ENCODE results near the gene CLTCL1.

Gene CLTCL1

DNA sequence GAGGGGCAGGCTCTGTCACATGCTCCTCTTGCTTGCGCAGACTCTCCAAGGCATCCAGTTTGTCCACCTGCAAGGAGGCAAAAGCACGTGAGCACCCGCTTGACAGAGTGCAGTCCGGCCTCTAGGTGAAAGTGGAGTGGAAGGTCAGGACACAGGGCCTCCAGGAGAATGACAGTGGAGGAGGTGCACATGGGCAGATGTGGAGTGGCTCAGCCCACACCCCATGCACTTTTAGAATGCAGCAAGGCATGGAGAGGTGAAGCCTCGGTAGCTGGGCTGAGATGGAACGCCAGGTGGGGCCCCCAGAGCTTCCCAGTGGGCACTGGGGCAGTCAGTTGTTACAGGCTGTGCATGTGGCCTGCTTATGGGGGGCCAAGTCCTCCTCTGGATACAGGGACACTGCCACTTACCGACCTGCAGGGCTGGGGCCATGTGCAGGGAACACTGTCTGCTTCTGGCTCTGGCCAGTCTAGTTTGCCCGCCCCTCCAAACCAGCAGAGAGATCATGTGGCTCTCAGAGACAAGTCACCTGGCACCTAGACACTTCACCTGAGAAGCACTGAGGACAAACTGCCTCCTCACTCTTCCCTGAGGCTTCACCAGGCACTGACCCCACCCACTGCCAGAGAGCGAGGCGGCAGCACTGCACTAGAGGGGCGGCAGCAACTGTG lies 110.6 kb downstream of the CLTCL1 start:
- H3K27ac Mint-ChIP-seq = no peak overlapping the region
- H3K36me3 Mint-ChIP-seq (ENCODE audit: low read depth) = no peaks in the 10 kb centered on the region
- H3K4me3 Mint-ChIP-seq = no peak overlapping the region
- peaks cover 3% of the 10 kb centered on the region for H3K27me3 Mint-ChIP-seq (ENCODE audit: low read depth, poor library complexity)
- H3K9me3 Mint-ChIP-seq = no peaks in the 10 kb centered on the region
- TF ChIP-seq, protein P1, sequence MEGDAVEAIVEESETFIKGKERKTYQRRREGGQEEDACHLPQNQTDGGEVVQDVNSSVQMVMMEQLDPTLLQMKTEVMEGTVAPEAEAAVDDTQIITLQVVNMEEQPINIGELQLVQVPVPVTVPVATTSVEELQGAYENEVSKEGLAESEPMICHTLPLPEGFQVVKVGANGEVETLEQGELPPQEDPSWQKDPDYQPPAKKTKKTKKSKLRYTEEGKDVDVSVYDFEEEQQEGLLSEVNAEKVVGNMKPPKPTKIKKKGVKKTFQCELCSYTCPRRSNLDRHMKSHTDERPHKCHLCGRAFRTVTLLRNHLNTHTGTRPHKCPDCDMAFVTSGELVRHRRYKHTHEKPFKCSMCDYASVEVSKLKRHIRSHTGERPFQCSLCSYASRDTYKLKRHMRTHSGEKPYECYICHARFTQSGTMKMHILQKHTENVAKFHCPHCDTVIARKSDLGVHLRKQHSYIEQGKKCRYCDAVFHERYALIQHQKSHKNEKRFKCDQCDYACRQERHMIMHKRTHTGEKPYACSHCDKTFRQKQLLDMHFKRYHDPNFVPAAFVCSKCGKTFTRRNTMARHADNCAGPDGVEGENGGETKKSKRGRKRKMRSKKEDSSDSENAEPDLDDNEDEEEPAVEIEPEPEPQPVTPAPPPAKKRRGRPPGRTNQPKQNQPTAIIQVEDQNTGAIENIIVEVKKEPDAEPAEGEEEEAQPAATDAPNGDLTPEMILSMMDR (IDR thresholded peaks at IDR 0.05) = no peak
- peaks cover 28% of the 10 kb centered on the region for H3K4me1 Mint-ChIP-seq
- DNase-seq = no peak

DNA sequence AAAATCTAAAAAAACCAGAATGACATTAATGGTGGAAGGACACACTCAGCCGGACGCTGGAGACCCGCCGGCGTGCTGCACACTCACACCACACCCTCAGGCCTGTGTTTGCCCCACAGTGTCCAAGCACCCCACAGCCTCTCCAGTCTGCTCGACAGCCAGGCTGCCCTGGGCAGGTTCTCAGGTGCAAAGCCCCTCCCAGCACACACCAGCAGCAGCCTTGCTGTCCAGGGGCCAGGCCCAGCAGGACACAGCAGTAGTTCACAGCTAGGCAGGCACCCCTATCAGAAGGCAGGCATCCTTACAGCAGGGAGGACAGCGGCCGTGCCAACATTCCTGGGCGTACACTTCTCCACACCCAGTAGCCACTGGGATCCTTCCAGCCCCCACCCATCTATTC lies 111.3 kb downstream of the CLTCL1 start:
- no peaks in the 10 kb centered on the region for H3K36me3 Mint-ChIP-seq (ENCODE audit: low read depth)
- DNase-seq = no peak
- peaks cover 3% of the 10 kb centered on the region for H3K27me3 Mint-ChIP-seq (ENCODE audit: low read depth, poor library complexity)
- peaks cover 32% of the 10 kb centered on the region for H3K4me1 Mint-ChIP-seq
- no peak overlapping the region for H3K4me3 Mint-ChIP-seq
- TF ChIP-seq, protein P1 (IDR thresholded peaks at IDR 0.05) = no peak
- H3K27ac Mint-ChIP-seq = no peak overlapping the region
- no peaks in the 10 kb centered on the region for H3K9me3 Mint-ChIP-seq

DNA sequence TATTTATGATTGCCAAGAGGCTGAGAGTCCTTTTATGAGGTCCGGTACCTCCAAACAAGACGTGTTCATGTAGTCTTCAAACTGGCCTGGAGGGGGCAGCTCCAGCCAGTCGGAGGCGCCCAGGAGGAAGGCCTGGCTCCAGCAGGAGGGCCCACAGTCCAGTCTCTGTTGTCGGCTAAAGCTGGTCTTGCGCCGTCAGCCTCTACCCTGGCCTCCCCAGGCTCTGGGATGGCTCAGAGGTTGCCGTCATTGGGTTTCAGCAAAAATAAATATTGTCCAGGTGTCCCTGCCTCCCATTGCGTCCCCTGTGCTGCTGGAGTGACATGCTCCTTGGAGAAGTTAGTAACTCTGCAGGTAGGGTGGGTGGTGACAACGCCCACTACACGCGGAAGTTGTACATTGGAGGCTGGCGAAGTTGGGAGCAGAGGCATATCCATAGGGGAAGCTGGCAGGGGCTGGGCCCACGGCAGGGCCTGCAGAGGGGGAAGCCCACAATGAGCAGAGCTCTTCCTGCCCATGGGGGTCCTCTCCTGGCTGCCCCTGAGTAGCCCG lies 111.9 kb downstream of the CLTCL1 start:
- Mint-ChIP-seq H3K27ac (peak overlapping the region; percentile 71), H3K4me1 (peaks cover 29% of the 10 kb centered on the region), H3K4me3 (peak overlapping the region; percentile 87), H3K36me3 (ENCODE audit: low read depth) (no peaks in the 10 kb centered on the region), H3K9me3 (no peaks in the 10 kb centered on the region), H3K27me3 (ENCODE audit: low read depth, poor library complexity) (peaks cover 3% of the 10 kb centered on the region)
- TF ChIP-seq, protein P1 (IDR thresholded peaks at IDR 0.05) = peak; percentile 72
- DNase-seq = peak; percentile 73

GRCh38 chr22:19178657-19179496 lies 112.6 kb downstream of the CLTCL1 start, which contains the start of gene SLC25A1:
TSS of gene SLC25A1 (minus strand) at chr22:19178736. CDS start at chr22:19178673, 63 bp downstream.
- H3K36me3 Mint-ChIP-seq (ENCODE audit: low read depth) = no peaks in the 10 kb centered on the region
- TF ChIP-seq, protein P1 (IDR thresholded peaks at IDR 0.05) = no peak
- peak within 1 kb of the TSS; percentile 71 for H3K27ac Mint-ChIP-seq
- peak within 1 kb of the TSS; percentile 87 for H3K4me3 Mint-ChIP-seq
- peak; percentile 91 for DNase-seq
- H3K27me3 Mint-ChIP-seq (ENCODE audit: low read depth, poor library complexity) = peaks cover 3% of the 10 kb centered on the region
- no peaks in the 10 kb centered on the region for H3K9me3 Mint-ChIP-seq
- H3K4me1 Mint-ChIP-seq = peaks cover 31% of the 10 kb centered on the region

DNA sequence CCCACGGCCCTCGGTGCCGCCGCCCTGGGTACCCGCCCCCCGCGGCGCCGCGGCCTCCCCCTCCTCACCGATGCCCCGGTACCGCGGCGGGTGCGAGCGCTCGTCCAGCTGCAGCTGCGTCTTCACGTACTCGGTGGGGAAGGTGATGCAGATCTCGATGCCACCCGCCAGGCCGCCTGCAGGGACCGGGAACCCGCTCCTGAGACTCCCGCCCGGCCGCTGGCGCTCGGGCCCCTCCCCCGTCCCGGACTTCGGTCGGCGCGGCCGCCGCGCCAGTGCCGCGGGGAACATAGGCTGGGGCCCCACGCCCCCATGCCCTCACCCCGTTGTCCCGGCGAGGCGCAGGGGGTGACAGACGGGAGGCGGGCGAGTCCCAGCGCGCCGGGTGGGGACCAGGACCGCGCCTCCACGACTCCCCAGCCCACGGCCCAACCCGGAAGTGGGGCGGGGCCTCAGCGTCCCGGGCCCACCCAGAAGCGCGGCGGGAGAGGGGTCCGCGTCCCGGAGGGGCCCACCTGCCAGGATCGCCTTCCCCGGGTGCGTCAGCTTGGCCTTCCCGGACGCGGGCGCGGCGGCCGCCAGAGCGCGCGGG lies 113.4 kb downstream of the CLTCL1 start:
- TF ChIP-seq, protein P1 (IDR thresholded peaks at IDR 0.05) = no peak
- no peak overlapping the region for H3K27ac Mint-ChIP-seq
- peak overlapping the region; percentile 79 for H3K4me3 Mint-ChIP-seq
- peaks cover 37% of the 10 kb centered on the region for H3K4me1 Mint-ChIP-seq
- peak; percentile 73 for DNase-seq
- H3K9me3 Mint-ChIP-seq = no peaks in the 10 kb centered on the region
- peaks cover 3% of the 10 kb centered on the region for H3K27me3 Mint-ChIP-seq (ENCODE audit: low read depth, poor library complexity)
- H3K36me3 Mint-ChIP-seq (ENCODE audit: low read depth) = no peaks in the 10 kb centered on the region
